22Rv1 (cell line): ENCODE data around the gene EFEMP1.

Source experiments
- H3K27ac ChIP-seq: fragments of 450-650 bp; 2 replicates; pipeline ENCODE4 v1.5.1; 2017
- CTCF ChIP-seq: fragments of 450-650 bp; IDR thresholded peaks from 2 replicates; pipeline ENCODE4 v1.5.1; 2017; ENCODE audit warnings: mild to moderate bottlenecking
- ZFX ChIP-seq: fragments of 450-650 bp; IDR thresholded peaks from 2 replicates; pipeline ENCODE4 v1.6.1; 2017; ENCODE audit warnings: antibody characterized with exemption, borderline replicate concordance

Gene EFEMP1

DNA sequence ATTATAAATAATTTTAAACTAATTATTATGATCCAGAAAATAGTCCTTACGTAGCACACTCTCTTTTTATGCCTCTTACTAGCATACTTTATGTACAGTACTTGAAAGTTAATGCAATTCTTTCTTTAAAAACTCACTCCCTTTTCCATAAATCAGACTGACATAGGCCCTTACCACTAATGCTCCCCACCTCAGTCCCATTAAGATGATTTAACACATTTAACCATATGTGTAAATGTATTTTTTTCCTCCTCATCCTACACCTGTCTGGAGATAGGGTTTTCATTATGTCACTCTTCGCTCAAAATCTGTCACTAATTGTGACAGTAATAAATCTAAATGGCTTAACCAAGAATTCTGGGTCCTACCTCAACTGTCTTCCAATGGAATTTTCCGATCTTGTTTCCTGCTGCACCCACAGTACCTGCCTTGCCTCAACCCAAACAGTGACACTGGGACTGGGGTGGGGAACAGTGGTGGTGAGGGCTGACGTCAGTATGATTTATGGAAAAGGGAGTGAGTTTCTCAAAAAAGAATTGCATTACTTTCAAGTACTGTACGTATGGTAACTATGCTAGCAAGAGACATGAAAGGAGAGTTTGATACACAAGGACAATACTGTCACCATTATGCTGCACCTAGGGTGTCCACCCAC is 25.1 kb downstream of the EFEMP1 start:
- no peak for TF ChIP-seq CTCF
- TF ChIP-seq ZFX: no peak

GRCh38 chr2:55896633-55897032 is 26.9 kb downstream of the EFEMP1 start:
- TF ChIP-seq CTCF (no peak), ZFX (no peak)

More for the DNA sequence above, 25.1 kb downstream of the EFEMP1 start:
- no peak overlapping the region for H3K27ac ChIP-seq

GRCh38 chr2:55894720-55895119 is 28.9 kb downstream of the EFEMP1 start:
- H3K27ac ChIP-seq: no peak overlapping the region
- no peak for TF ChIP-seq CTCF
- TF ChIP-seq ZFX: no peak

More at GRCh38 chr2:55896633-55897032, 26.9 kb downstream of the EFEMP1 start:
- H3K27ac ChIP-seq: no peak overlapping the region

DNA sequence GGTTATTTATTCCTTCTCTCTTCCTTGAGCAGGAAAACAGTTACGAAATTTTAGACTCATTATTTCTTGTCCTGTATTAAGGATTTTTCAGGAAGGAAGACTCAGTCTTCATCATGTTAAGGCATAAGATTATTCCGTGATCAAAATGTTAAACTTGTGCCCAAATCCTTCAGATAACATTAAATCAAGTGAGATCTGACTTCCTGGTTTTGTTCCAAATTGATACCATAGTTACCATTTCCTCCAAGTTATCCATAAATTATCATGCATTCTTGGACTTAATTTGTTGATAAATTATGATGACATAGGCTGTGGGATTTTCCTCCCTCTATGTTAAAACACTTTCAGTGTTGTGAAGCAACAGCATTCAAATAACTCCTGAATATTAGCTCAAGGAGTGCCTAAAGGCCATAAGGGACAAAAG is 31.9 kb downstream of the EFEMP1 start:
- TF ChIP-seq ZFX (no peak), CTCF (no peak)
- no peak overlapping the region for H3K27ac ChIP-seq

- no peak overlapping the region for H3K27ac ChIP-seq
- no peak for TF ChIP-seq CTCF
- TF ChIP-seq ZFX: no peak
These were observed 34.6 kb downstream of the EFEMP1 start for GRCh38 chr2:55888936-55889335.

DNA sequence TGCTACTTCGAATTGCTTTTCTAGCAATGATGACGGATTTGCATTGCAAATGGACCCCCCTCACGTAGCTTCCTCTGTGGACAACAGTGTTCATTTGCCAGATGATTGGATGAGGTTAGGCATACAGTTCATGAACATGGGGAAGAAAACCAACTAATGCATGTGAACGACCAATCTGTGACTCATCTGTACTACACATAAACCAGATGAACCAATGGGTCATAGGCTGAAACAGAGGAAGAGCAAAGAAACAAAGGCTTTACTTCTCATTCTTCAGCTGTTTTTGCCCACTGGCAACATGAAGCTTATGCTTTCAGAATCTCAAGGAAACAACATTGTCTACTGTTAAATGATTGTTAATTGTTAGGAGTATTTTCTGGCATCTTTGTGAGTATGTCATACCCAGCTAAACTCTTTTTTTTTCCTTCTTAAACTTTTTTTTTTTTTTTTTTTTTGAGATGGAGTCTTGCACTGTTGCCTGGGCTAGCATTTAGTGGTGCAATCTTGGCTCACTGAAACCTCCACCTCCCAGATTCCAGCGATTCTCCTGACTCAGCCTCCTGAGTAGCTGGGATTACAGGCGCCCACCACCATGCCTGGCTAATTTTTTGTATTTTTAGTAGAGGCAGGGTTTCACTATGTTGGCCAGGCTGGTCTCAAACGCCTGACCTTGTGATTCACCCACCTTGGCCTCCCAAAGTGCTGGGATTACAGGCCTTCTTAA is 35.5 kb downstream of the EFEMP1 start:
- no peak overlapping the region for H3K27ac ChIP-seq
- TF ChIP-seq CTCF (no peak), ZFX (no peak)

DNA sequence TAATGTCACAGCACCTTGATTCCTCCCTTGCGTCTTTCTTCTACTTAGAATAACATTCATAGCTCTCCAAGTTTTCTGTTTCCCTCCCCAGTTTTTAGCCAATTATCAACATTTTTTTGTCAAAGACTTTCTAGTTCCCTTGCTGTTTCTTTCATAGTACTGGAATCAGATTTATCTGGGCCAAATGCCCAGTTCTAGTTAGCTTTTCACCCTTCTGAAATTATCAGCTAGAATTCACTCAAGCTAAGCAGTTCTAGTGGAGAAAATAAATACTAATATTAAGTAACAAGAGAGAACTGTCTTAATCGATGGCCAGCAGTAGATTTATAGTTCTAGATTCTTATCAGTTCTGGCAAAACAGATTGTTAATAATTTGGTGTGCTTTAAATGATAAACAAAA is 36.2 kb downstream of the EFEMP1 start:
- no peak overlapping the region for H3K27ac ChIP-seq
- TF ChIP-seq ZFX: no peak
- no peak for TF ChIP-seq CTCF
